HG03095 (cell line): ENCODE data around the gene SH3GL1.
A peak's percentile ranks its signal among the peaks of the same experiment; 100 is the strongest.

Source experiments
- ATAC-seq: cut with Tn5 transposase; IDR thresholded peaks from one replicate; pipeline ENCODE4 v1.9.1; 2021; ENCODE audit warnings: moderate library complexity; ENCODE audit not compliant: unreplicated experiment

SH3GL1 gene, protein sequence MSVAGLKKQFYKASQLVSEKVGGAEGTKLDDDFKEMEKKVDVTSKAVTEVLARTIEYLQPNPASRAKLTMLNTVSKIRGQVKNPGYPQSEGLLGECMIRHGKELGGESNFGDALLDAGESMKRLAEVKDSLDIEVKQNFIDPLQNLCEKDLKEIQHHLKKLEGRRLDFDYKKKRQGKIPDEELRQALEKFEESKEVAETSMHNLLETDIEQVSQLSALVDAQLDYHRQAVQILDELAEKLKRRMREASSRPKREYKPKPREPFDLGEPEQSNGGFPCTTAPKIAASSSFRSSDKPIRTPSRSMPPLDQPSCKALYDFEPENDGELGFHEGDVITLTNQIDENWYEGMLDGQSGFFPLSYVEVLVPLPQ

GRCh38 chr19:4400135-4400936, at the start of gene SH3GL1:
Gene SH3GL1, minus strand, starts transcription at chr19:4400547. Its CDS starts 179 bp downstream, at chr19:4400368.
- peak; percentile 45 for ATAC-seq

GRCh38 chr19:4449639-4450028, 49.3 kb upstream of the SH3GL1 start:
- no peak for ATAC-seq

DNA sequence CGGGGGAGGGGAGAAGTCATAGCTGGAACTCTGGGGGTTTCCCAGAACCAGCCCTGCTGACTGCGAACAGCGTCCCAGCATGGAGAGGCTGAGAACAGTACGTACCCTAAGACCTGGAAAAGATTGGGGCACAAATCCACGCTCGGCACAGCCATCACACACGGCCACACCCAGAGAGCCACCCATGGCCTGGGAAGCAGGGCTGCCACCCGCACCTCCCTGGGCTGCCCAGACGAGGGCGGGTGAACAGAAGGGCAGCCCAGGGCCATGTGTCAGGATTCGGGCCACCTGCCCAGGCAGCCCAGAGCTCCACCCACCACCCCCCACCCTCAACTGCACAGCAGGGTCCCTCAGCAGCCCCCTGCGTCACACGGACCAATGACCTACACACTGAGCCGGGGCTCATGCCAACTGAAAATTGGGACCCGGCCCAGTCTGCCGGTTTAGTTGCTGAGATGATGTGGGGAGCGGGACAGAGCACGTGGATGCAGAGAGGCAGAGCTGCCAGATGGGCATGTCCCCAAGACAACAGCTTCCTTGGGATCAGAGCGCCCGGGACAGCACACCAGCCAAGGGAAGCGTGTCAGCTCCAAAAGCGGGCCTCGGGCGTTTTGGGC, 48.8 kb upstream of the SH3GL1 start:
- no peak for ATAC-seq

GRCh38 chr19:4448147-4448985, 48.0 kb upstream of the SH3GL1 start:
- no peak for ATAC-seq

DNA sequence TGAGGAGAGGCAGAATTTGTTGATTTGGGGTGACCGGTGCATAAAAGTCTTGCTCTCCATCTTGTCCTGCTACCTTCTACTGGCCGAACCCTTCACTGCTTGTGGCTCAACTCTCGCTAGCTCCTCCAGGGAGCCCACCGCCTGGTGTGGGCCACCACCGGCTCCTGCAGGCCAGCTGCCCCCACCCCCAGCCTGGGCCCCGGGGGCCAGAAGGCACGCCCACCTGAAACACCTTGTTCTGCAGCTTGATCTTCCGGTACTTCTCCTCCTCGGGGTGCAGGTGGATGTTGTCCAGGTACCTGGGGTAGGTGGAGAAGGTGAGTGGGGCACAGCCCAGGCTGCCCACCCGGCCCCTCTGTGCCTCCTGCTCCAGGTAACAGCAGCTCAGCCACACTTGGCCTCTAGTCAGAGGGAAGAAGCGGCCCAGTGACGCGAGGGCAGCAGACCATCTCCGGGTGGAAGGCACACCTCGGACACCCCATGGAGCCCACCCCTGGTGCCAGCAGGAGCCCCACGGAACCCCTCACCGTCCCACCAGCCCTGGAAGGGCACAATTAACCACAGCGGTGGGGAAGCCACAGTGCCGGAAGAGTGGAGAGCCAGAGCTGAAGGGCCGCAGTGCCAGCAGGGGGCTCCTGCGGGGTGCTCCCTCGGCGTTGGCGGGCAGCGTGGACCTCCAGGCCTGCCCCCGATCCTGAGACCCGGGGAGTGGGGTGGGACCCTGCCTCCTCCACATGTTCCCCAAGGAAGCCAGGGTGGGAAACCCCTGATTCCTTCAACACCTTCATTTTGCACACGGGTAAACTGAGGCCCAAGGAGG, 47.2 kb upstream of the SH3GL1 start:
- ATAC-seq = no peak

GRCh38 chr19:4446704-4447200, 46.4 kb upstream of the SH3GL1 start:
- no peak for ATAC-seq

- no peak for ATAC-seq
Observed at GRCh38 chr19:4445963-4446703, 45.8 kb upstream of the SH3GL1 start.

- no peak for ATAC-seq
Observed at GRCh38 chr19:4444765-4445741, 44.7 kb upstream of the SH3GL1 start.

DNA sequence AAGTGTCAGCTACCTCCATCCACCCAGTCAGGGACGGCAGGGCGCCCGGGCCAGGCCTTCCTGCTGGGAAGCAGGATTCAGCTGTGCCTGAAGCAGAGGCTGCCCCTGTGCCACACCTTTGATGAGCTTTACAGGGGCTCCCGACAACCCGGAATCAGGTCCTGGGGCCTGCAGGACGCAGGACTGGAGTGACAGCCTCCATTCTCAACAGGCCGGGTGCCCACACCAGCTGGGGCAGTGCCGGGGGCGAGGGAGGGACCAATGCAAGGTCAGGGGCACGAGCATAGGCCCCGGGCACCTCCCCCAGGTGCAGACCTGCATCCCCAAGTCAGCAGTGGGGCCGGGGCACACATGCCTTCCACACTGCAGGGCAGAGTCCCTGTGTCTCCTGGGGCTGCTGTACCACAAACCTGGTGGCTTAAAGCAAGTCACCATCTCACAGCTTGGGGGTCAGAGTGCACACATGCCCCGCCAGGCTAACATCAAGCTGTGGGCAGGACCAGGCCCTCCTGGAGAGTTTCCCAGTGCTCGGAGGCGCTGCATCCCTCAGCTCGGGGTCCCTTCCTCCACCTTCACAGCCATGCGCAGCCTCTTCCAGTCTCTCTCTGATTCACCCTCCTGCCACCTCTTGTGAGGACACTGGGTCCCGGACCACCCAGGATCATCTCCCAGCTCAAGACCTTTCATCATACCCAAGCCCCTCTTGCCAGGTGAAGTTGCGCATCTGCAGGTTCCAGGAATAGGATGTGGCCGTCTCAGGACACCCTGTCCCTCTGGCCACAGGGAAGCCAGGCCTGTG, 43.8 kb upstream of the SH3GL1 start:
- no peak for ATAC-seq

DNA sequence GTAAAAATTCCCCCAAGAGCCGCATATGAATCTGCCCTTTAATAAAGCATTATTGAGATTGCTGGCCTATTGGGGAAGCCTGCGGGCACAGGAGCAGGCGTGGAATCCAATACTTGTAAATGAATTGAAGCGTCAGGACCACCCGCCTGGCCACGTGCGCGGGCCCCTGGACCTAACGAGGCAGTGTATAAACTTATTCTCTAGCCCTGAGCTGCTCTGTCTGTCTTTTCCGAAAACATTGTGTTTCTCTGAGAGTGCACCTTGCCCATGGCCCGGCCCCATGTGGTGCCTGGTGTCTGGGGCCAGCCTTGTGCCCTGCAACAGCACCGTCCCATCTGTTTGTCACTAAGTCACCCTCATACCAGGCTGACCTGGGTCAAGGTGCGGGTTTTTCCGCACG, 42.8 kb upstream of the SH3GL1 start:
- ATAC-seq = no peak

DNA sequence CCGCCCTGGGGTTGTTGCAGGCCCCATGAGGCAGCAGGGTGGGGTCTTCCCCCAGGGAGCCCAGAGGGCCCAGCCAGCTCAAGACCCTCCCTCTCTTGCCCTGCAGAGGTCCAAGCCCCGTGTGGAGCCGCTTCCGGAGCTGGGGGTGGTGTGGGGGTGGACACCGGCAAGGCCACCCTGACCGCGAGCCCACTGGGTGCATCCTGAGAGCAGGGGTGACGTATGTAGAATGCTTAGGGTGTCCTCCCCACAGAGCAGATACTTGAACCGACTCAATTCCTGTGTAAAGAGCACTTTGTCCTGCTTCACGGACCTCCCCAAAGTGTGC, 42.4 kb upstream of the SH3GL1 start:
- no peak for ATAC-seq

DNA sequence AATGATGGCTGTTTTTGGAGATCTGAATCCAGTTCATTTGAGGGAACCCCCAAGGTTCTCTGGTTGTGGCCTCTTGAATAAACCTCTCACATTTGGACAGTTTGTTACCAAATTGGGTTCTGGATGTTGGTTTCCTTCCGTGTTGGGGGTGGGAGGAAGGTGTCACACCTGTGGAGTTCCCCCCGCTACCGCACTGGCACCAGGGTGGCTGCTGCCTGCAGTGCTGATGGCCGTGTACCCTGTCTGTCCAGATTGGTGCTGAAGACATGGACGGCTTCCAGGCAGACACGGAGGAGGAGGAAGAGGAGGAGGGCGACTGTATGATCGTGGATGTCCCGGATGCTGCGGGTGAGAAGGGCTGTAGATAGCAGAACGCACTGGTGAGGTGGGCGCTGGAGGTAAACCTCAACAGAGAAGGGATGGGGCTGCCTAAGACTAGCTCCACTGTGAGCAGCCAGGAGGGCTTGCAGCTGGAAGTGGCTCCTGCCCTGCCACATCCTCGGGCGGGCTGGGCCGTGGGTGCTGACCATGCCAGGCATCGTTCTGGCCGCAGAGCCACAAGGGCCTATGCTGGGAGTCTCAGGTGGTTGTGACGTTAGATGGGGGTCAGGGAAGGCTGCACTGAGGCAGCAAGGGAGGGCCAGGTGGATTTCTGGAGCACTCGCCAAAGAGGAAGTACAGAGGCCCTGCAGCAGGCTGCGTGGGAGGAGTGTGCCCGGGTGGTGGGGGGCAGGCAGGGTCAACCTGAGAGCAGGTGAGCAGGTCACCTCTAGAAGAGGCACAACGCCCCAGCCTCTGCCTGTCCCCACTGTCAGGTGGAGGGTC, 41.9 kb upstream of the SH3GL1 start:
- no peak for ATAC-seq

DNA sequence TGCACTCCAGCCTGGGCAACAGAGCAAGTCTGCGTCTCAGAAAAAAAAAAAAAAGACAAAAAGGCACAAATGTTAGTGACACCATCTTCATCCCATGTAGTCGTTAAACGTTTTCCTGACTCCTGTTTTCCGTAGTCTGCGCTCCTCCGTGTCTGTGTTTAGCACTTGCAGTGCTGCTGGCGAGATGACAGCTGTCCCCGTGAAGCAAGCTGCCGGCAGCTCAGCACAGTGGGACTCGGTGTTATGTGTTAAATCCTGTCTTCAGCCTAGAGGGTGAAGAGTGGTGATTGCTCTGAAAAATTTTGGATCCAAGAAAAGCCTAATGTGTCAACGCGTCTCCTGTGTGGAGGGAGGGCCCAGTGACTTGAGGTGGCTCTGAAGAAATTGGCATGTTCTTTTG, 38.9 kb upstream of the SH3GL1 start:
- ATAC-seq = no peak

GRCh38 chr19:4437103-4437502, 36.8 kb upstream of the SH3GL1 start:
- ATAC-seq = no peak

GRCh38 chr19:4436231-4436630, 35.9 kb upstream of the SH3GL1 start:
- no peak for ATAC-seq

- no peak for ATAC-seq
Observed at GRCh38 chr19:4434391-4434790, 34.0 kb upstream of the SH3GL1 start.
